K562 (cell line): ENCODE results near the gene GNL3. TPM values are rescaled to one million over a fixed set of nuclear protein-coding genes. Genes with fewer than 3 reads are reported as not detected.

Experiments used
- BMI1 ChIP-seq: fragments of 150-350 bp; IDR thresholded peaks from 2 replicates; pipeline ENCODE4 v1.6.1; 2014; ENCODE audit warnings: low read length
- C11orf30 ChIP-seq: fragments of 450-650 bp; IDR thresholded peaks from 2 replicates; pipeline ENCODE4 v1.6.1; 2016; ENCODE audit warnings: low read depth, mild to moderate bottlenecking
- EGR1 ChIP-seq: fragments of 450-650 bp; conservative IDR thresholded peaks from 2 replicates; pipeline ENCODE4 v1.6.1; 2017; ENCODE audit warnings: mild to moderate bottlenecking
- ELF2 ChIP-seq: fragments of 250-450 bp; sonication (Bioruptor Pico); IDR thresholded peaks from 2 replicates; pipeline ENCODE4 v1.5.0; 2021; ENCODE audit warnings: mild to moderate bottlenecking
- HDAC1 ChIP-seq, 2 experiments: fragments of 450-650 bp; IDR thresholded peaks; 2 replicates each; pipeline ENCODE4 v1.6.1; 2016 to 2017; ENCODE audit warnings: inconsistent platforms in 1 of 2, mild to moderate bottlenecking in 1 of 2, moderate library complexity in 1 of 2
- KAT2B ChIP-seq: IDR thresholded peaks from one replicate; pipeline ENCODE4 v1.6.1; 2012; ENCODE audit warnings: low read depth, mild to moderate bottlenecking, control low read depth, inconsistent platforms, low read length, moderate library complexity
- MYNN ChIP-seq, 2 experiments: sonication (generic); formaldehyde crosslinking in 1 of 2; IDR thresholded peaks; 2 replicates each; pipeline versions ENCODE4 v1.5.0 to v1.6.1; 2016 to 2020; ENCODE audit warnings: antibody characterized with exemption in 1 of 2, missing genetic modification reagents in 1 of 2
- NFYB ChIP-seq: IDR thresholded peaks from 2 replicates; pipeline ENCODE4 v1.6.1; 2011; ENCODE audit warnings: mild to moderate bottlenecking, moderate library complexity; ENCODE audit not compliant: insufficient read length; ENCODE audit errors: extremely low read depth
- NUFIP1 ChIP-seq: fragments of 450-650 bp; IDR thresholded peaks from 2 replicates; pipeline ENCODE4 v1.6.1; 2018; ENCODE audit not compliant: partially characterized antibody
- OTX1 ChIP-seq: fragments of 450-650 bp; formaldehyde crosslinking; IDR thresholded peaks from 2 replicates; pipeline ENCODE4 v1.4.0; 2022; ENCODE audit warnings: mild to moderate bottlenecking
- POLR3G ChIP-seq: IDR thresholded peaks from 2 replicates; pipeline ENCODE4 v1.6.1; 2011; ENCODE audit not compliant: insufficient read length, insufficient replicate concordance; ENCODE audit errors: extremely low read depth
- RBM34 ChIP-seq: fragments of 200-400 bp; formaldehyde crosslinking; IDR thresholded peaks from 2 replicates; pipeline ENCODE4 v1.6.1; 2018; ENCODE audit warnings: low read length, borderline replicate concordance; ENCODE audit not compliant: insufficient read depth
- TAF15 ChIP-seq: fragments of 200-400 bp; formaldehyde crosslinking; IDR thresholded peaks from 2 replicates; pipeline ENCODE4 v1.6.1; 2017; ENCODE audit warnings: mild to moderate bottlenecking, low read depth, low read length, moderate library complexity
- TARDBP ChIP-seq: fragments of 450-650 bp; IDR thresholded peaks from 2 replicates; pipeline ENCODE4 v1.6.1; 2016
- ZEB2 ChIP-seq: fragments of 450-650 bp; IDR thresholded peaks from 2 replicates; pipeline ENCODE4 v1.6.1; 2016
- ZMIZ1 ChIP-seq, 2 experiments: fragments of 150-350 bp in 1 of 2; IDR thresholded peaks; 2 replicates each; pipeline ENCODE4 v1.6.1; 2012 to 2016; ENCODE audit warnings: low read depth in 2 of 2, low read length in 2 of 2, mild to moderate bottlenecking in 1 of 2, moderate library complexity in 1 of 2
- ZNF121 ChIP-seq: sonication (generic); formaldehyde crosslinking; conservative IDR thresholded peaks from 2 replicates; pipeline ENCODE4 v1.8.0; 2022; ENCODE audit warnings: missing genetic modification reagents
- ZNF347 ChIP-seq: fragments of 450-650 bp; formaldehyde crosslinking; IDR thresholded peaks from 2 replicates; pipeline ENCODE4 v1.4.0; 2020; ENCODE audit warnings: low read depth, mild to moderate bottlenecking, moderate library complexity
- ZNF740 ChIP-seq, 3 experiments: fragments of 200-800 bp in 1 of 3; sonication (Bioruptor generic) in 1 of 3; sonication (generic) in 1 of 3; formaldehyde crosslinking in 1 of 3; IDR thresholded peaks; 2 replicates each; pipeline versions ENCODE4 v1.6.1 to v1.8.0; 2016 to 2022; ENCODE audit warnings: mild to moderate bottlenecking in 2 of 3, missing compliant biosample characterization in 2 of 3, missing genetic modification characterization in 2 of 3, missing genetic modification reagents in 1 of 3
- ZNF76 ChIP-seq: fragments of 250-450 bp; sonication (Bioruptor Pico); IDR thresholded peaks from 2 replicates; pipeline ENCODE4 v1.4.0; 2020; ENCODE audit warnings: mild to moderate bottlenecking, moderate library complexity, borderline replicate concordance
- polyA plus RNA-seq, 8 experiments: library from polyadenylated mRNA; depleted of rRNA in 4 of 8; stranded (reverse) in 5 of 8; unstranded in 3 of 8; fragments of >200 nt; fragmentation: Nextera tagmentation in 2 of 8; fragmentation: Illumina TruSeq in 1 of 8; extraction: Ambion mirVana in 2 of 8; extraction: Trizol in 1 of 8; gene quantifications; 2 replicates each; pipeline versions ENCODE4 v1.2.1 to v1.2.3, GENCODE V29; 2011 to 2014; ENCODE audit warnings: inconsistent platforms in 1 of 8, missing spikeins in 1 of 8
- total RNA-seq, 7 experiments: library from RNA; depleted of rRNA in 6 of 7; stranded (reverse); fragments of >200 nt in 6 of 7; fragmentation: Illumina TruSeq in 2 of 7; extraction: Trizol in 2 of 7; gene quantifications; 2 replicates each; pipeline versions ENCODE4 v1.2.1 to v1.2.3, GENCODE V29; 2011 to 2021; ENCODE audit warnings: low replicate concordance in 1 of 7
- TF ChIP-seq, protein P1 (sequence below): fragments of 250-450 bp; sonication (Bioruptor Pico); IDR thresholded peaks from 2 replicates; pipeline ENCODE4 v1.5.0; 2022; ENCODE audit warnings: mild to moderate bottlenecking

GNL3 gene
- total and polyA plus RNA-seq, 9 of the 15 experiments (the other 6 are each of a cell fraction or from before 2014, with no cell fraction given) = 132 to 313 (median 220) TPM

GRCh38 chr3:52705688-52706686, 20.2 kb downstream of the GNL3 start, which contains the start of the genes GLT8D1 and SPCS1 (continued):
- TF ChIP-seq ZNF740 (CRISPR knock-in tag; IDR thresholded peaks at IDR 0.05) (no peak; the same call in 1 of the 2 replicates), ZNF740 (tag; IDR thresholded peaks at IDR 0.05) (no peak), C11orf30 (peak; percentile 89), TARDBP (no peak), RBM34 (no peak), ZMIZ1 (IDR thresholded peaks at IDR 0.05; ENCODE audit: low read depth in 2 of 2, low read length in 2 of 2) (no peak), ZEB2 (0 out of 2 replicates have a peak, but pooled peaks have one; percentile 26), HDAC1 (IDR thresholded peaks at IDR 0.05) (peak; percentile 38 to 99; a peak in 2 of 4 replicates), OTX1 (CRISPR knock-in tag) (no peak), ELF2 (CRISPR knock-in tag) (no peak), NUFIP1 (no peak), ZNF76 (CRISPR knock-in tag) (no peak), KAT2B (no peak), BMI1 (no peak), NFYB (no peak), EGR1 (peak; percentile 78), POLR3G (no peak), MYNN (IDR thresholded peaks at IDR 0.05) (peak; percentile 72; the same call in 1 of the 2 replicates), MYNN (CRISPR knock-in tag; IDR thresholded peaks at IDR 0.05) (peak; percentile 74; the same call in 1 of the 2 replicates), ZNF347 (CRISPR knock-in tag) (no peak), TAF15 (no peak), ZNF121 (CRISPR knock-in tag) (no peak)
- TF ChIP-seq, protein P1, sequence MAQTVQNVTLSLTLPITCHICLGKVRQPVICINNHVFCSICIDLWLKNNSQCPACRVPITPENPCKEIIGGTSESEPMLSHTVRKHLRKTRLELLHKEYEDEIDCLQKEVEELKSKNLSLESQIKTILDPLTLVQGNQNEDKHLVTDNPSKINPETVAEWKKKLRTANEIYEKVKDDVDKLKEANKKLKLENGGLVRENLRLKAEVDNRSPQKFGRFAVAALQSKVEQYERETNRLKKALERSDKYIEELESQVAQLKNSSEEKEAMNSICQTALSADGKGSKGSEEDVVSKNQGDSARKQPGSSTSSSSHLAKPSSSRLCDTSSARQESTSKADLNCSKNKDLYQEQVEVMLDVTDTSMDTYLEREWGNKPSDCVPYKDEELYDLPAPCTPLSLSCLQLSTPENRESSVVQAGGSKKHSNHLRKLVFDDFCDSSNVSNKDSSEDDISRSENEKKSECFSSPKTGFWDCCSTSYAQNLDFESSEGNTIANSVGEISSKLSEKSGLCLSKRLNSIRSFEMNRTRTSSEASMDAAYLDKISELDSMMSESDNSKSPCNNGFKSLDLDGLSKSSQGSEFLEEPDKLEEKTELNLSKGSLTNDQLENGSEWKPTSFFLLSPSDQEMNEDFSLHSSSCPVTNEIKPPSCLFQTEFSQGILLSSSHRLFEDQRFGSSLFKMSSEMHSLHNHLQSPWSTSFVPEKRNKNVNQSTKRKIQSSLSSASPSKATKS (CRISPR knock-in tag) = no peak
